Activated CD4-positive, alpha-beta T cell treated with anti-CD3 and anti-CD28 coated beads, Interleukin-2, amount 50 U/mL, for 24 hours (primary cell): ENCODE data around the gene PROSER2.
"Not testable (repeated sequence)": the region's sequence is repeated elsewhere in the genome, so short reads cannot be mapped to it uniquely, and the experiment has no call there.

Experiments used
- DNase-seq, 2 donors: peaks; one replicate each; pipeline ENCODE4 v3.0.0-alpha.2; 2020; ENCODE audit warnings: low read depth in 1 of 2, low spot score in 1 of 2

The PROSER2 gene

GRCh38 chr10:11835704-11836103 lies 12.5 kb downstream of the PROSER2 start:
- no peak for DNase-seq

GRCh38 chr10:11837372-11838161 lies 14.4 kb downstream of the PROSER2 start:
- DNase-seq, result no peak

- no peak for DNase-seq
Measured at GRCh38 chr10:11838298-11838852, 15.2 kb downstream of the PROSER2 start.

- DNase-seq, result no peak
Measured at GRCh38 chr10:11841375-11841774, 18.2 kb downstream of the PROSER2 start.

- no peak for DNase-seq
Measured at GRCh38 chr10:11842411-11842810, 19.3 kb downstream of the PROSER2 start.

GRCh38 chr10:11845113-11845512 lies 22.0 kb downstream of the PROSER2 start:
- no peak for DNase-seq

GRCh38 chr10:11846542-11846941 lies 23.4 kb downstream of the PROSER2 start:
- DNase-seq, result no peak

- no peak for DNase-seq
Measured at GRCh38 chr10:11849277-11849676, 26.1 kb downstream of the PROSER2 start.

GRCh38 chr10:11849911-11850310 lies 26.8 kb downstream of the PROSER2 start:
- DNase-seq, result no peak

GRCh38 chr10:11851910-11852309 lies 28.8 kb downstream of the PROSER2 start:
- no peak for DNase-seq

- not testable (repeated sequence) for DNase-seq
Measured at GRCh38 chr10:11852637-11853036, 29.5 kb downstream of the PROSER2 start.

GRCh38 chr10:11853468-11853867 lies 30.3 kb downstream of the PROSER2 start:
- no peak for DNase-seq

GRCh38 chr10:11854301-11854700 lies 31.1 kb downstream of the PROSER2 start:
- DNase-seq, result no peak

GRCh38 chr10:11856089-11856488 lies 32.9 kb downstream of the PROSER2 start:
- DNase-seq, result no peak

GRCh38 chr10:11856678-11857077 lies 33.5 kb downstream of the PROSER2 start:
- no peak for DNase-seq

- no peak for DNase-seq
Measured at GRCh38 chr10:11858093-11858492, 34.9 kb downstream of the PROSER2 start.

- DNase-seq, result no peak
Measured at GRCh38 chr10:11861341-11861740, 38.2 kb downstream of the PROSER2 start.

- no peak for DNase-seq
Measured at GRCh38 chr10:11861811-11862428, 38.8 kb downstream of the PROSER2 start.

GRCh38 chr10:11863353-11864109 lies 40.4 kb downstream of the PROSER2 start:
- DNase-seq, result peak; percentile 25 to 67

- DNase-seq, result no peak
Measured at GRCh38 chr10:11864727-11865126, 41.6 kb downstream of the PROSER2 start.

GRCh38 chr10:11865561-11865960 lies 42.4 kb downstream of the PROSER2 start:
- DNase-seq, result no peak
